GM12878 (cell line): ENCODE data around the gene DRP2. TPM values are rescaled to one million over a fixed set of nuclear protein-coding genes. Genes with fewer than 3 reads are reported as not detected.
A peak's percentile ranks its signal among the peaks of the same experiment; 100 is the strongest.

Source experiments
- ATAC-seq: fragments of 200-7000 bp; cut with Tn5 transposase; 3 replicates; pipeline ENCODE4 v1.9.1; 2020; ENCODE audit warnings: mild to moderate bottlenecking, moderate library complexity
- BruUV-seq: library from RNA; stranded (reverse); fragments of 400-500 nt; replicated peaks from 2 replicates; lab custom pipeline; 2021; lab: Mats Ljungman, UMichigan
- CTCF ChIA-PET: fragments of 300-600 bp; sonication (Branson Sonifier 250); formaldehyde crosslinking; extraction: SDS; loops from one replicate; lab custom pipeline; 2021; ENCODE audit warnings: inconsistent platforms; lab: Yijun Ruan, JAX
- POLR2A ChIA-PET: fragments of 350-600 bp; formaldehyde crosslinking; extraction: SDS; loops from one replicate; lab custom pipeline; 2021; ENCODE audit warnings: inconsistent platforms; lab: Charles Lee
- RAD21 ChIA-PET: fragments of 300-600 bp; sonication (Branson Sonifier 250); formaldehyde crosslinking; loops from one replicate; lab custom pipeline; 2023; ENCODE audit warnings: antibody characterized with exemption; ENCODE audit not compliant: unreplicated experiment; lab: Charles Lee
- SMC1A ChIA-PET: fragments of 300-600 bp; sonication (Branson Sonifier 250); formaldehyde crosslinking; loops from one replicate; lab custom pipeline; 2023; ENCODE audit not compliant: unreplicated experiment, uncharacterized antibody; lab: Charles Lee
- DNase-seq: peaks from one replicate; pipeline ENCODE4 v3.0.0-alpha.2; 2011; ENCODE audit warnings: low read depth, low spot score
- FAIRE-seq: peaks from 3 replicates; lab custom pipeline; 2011; peaks lifted over from hg19 to GRCh38; lab: Jason Lieb, UNC
- H2AFZ ChIP-seq: 2 replicates; pipeline ENCODE4 v1.6.0; 2011; ENCODE audit warnings: low read depth, low read length, control low read depth; ENCODE audit not compliant: control insufficient read depth
- H3K27ac ChIP-seq: 2 replicates; pipeline ENCODE4 v1.5.1; 2011; ENCODE audit warnings: control low read depth; ENCODE audit not compliant: control insufficient read depth, insufficient read depth
- H3K27me3 ChIP-seq, 2 experiments: replicated peaks in 1 of 2; 2 replicates each; pipeline versions ENCODE4 v1.6.0 to v1.6.1; 2011; ENCODE audit warnings: low read length in 1 of 2; ENCODE audit not compliant: control insufficient read depth in 2 of 2, insufficient read depth in 2 of 2
- H3K36me3 ChIP-seq, 2 experiments: 2 replicates each; pipeline ENCODE4 v1.5.1; 2011; ENCODE audit warnings: low read length in 1 of 2; ENCODE audit not compliant: control insufficient read depth in 2 of 2, insufficient read depth in 2 of 2
- H3K4me1 ChIP-seq: 2 replicates; pipeline ENCODE4 v1.6.1; 2011; ENCODE audit warnings: mild to moderate bottlenecking, low read length, moderate library complexity, mixed read lengths; ENCODE audit not compliant: control insufficient read depth, insufficient read depth
- H3K4me2 ChIP-seq: 2 replicates; pipeline ENCODE4 v1.6.0; 2011; ENCODE audit warnings: control low read depth; ENCODE audit not compliant: control insufficient read depth, insufficient read depth
- H3K4me3 ChIP-seq: fragments of 200-600 bp; sonication (generic); 2 replicates; pipeline ENCODE4 v1.5.1; 2016
- H3K79me2 ChIP-seq: 2 replicates; pipeline ENCODE4 v1.6.0; 2011; ENCODE audit warnings: low read length; ENCODE audit not compliant: control insufficient read depth, insufficient read depth
- H3K9ac ChIP-seq: 2 replicates; pipeline ENCODE4 v1.8.0; 2011; ENCODE audit warnings: low read length, control low read depth, mixed read lengths; ENCODE audit not compliant: control insufficient read depth, insufficient read depth
- H3K9me3 ChIP-seq: replicated peaks from 3 replicates; pipeline ENCODE4 v1.5.1; 2011; ENCODE audit warnings: mild to moderate bottlenecking, low read length; ENCODE audit not compliant: control insufficient read depth, insufficient read depth
- H4K20me1 ChIP-seq: 2 replicates; pipeline ENCODE4 v1.6.0; 2011; ENCODE audit not compliant: control insufficient read depth, insufficient read depth
- SPI1 ChIP-seq: IDR thresholded peaks from 2 replicates; pipeline ENCODE4 v1.6.1; 2011; ENCODE audit warnings: low read depth, mild to moderate bottlenecking, low read length, moderate library complexity, borderline replicate concordance; ENCODE audit not compliant: insufficient read depth
- TARDBP ChIP-seq: IDR thresholded peaks from 2 replicates; pipeline ENCODE4 v1.6.1; 2016; ENCODE audit warnings: borderline replicate concordance
- WGBS: methylation state at CpG from one replicate; pipeline ENCODE4 v1.1.6; 2016; ENCODE audit warnings: low lambda C conversion rate; ENCODE audit not compliant: insufficient replicate concordance, insufficient coverage; ENCODE audit errors: missing lambda C conversion rate; 5-methylcytosine and 5-hydroxymethylcytosine counted together
- in situ Hi-C: fragments of 300-500 bp; cut with MboI; formaldehyde crosslinking; loops from 9 replicates; pipeline ENCODE4 v1.14.3; 2018; ENCODE audit warnings: mixed read lengths
- intact Hi-C: fragments of 100-400 bp; cut with micrococcal nuclease; formaldehyde crosslinking; loops from one replicate; pipeline ENCODE4 v1.14.2; 2022; ENCODE audit not compliant: unreplicated experiment
- polyA plus RNA-seq, 11 experiments: library from polyadenylated mRNA; depleted of rRNA in 4 of 11; unstranded in 6 of 11; stranded (reverse) in 5 of 11; fragments of >200 nt; fragmentation: Nextera tagmentation in 4 of 11; fragmentation: Illumina TruSeq in 1 of 11; extraction: Ambion mirVana in 4 of 11; extraction: Trizol in 1 of 11; gene quantifications; 1 replicate in 1 of 11; 2 replicates in 10 of 11; pipeline versions ENCODE4 v1.2.1 to v1.2.3, GENCODE V29; 2011 to 2016; ENCODE audit warnings: inconsistent platforms in 2 of 11, missing spikeins in 2 of 11, low read depth in 1 of 11
- small RNA-seq: library from RNA; depleted of rRNA; stranded (forward); fragments of <200 nt; gene quantifications from one replicate; pipeline ENCODE3, GENCODE V24; 2014
- total RNA-seq, 4 experiments: library from RNA; depleted of rRNA in 3 of 4; stranded (reverse); fragments of >200 nt in 3 of 4; fragmentation: Illumina TruSeq in 1 of 4; extraction: Trizol in 1 of 4; gene quantifications; 2 replicates each; pipeline versions ENCODE4 v1.2.1 to v1.2.3, GENCODE V29; 2013 to 2021

Gene DRP2
- total and polyA plus RNA-seq, 10 of the 15 experiments (the other 5 are each of a cell fraction or from before 2014, with no cell fraction given), result 0.02 to 0.37 (median 0.15) TPM; not detected in 1

DNA sequence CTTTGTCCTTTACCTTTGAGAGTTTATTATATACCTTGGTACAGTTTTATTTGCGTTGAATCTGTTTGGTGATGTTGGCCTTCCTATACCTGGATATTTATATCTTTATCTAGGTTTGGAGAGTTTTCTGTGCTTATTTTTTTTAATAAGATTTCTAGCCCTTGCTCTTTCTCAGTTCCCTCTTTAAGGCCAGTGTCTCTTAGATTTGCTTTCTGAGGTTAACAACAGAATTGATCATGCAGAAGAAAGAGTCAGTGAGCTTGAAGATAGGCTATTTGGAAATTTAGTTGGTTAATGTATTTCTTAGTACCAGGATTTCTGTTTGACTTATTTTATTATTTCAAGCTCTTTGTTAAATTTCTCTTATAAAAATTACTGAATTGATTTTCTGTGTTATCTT, 84.2 kb downstream of the DRP2 start:
- no peaks in the 10 kb centered on the region for H3K36me3 ChIP-seq
- H3K4me3 ChIP-seq, result no peak overlapping the region
- H3K4me2 ChIP-seq, result no peak overlapping the region
- POLR2A ChIA-PET, result no interaction called here
- H3K9me3 ChIP-seq, result no peaks in the 10 kb centered on the region
- no peak overlapping the region for H3K27ac ChIP-seq
- H2AFZ ChIP-seq, result no peak overlapping the region
- no peak overlapping the region for H3K9ac ChIP-seq
- H3K79me2 ChIP-seq, result no peaks in the 10 kb centered on the region
- in situ Hi-C loops, result no loop called here
- DNase-seq, result no peak
- RAD21 ChIA-PET, result no interaction called here
- no peaks in the 10 kb centered on the region for H3K27me3 ChIP-seq
- TF ChIP-seq TARDBP (no peak), SPI1 (peak; percentile 43; the same call in 1 of the 2 replicates)
- CTCF ChIA-PET, result no interaction called here
- peak; percentile 17; the same call in 1 of the 3 replicates for ATAC-seq
- intact Hi-C loops, result no loop called here
- H3K4me1 ChIP-seq, result no peaks in the 10 kb centered on the region
- no peaks in the 10 kb centered on the region for H4K20me1 ChIP-seq
- no TSS peak for BruUV-seq
- peak; percentile 49 for FAIRE-seq
- SMC1A ChIA-PET, result no interaction called here
- 11% methylated on average over 1 of the region's 1 CpG for WGBS

Small RNA genes lying within 50 kb of the gene (small RNA-seq; reads per million reads assigned to genes)
- not detected for gene Z70280.1

Other genes with a start within 250 kb of the DRP2 start
Only the 7 nearest of the 9 such genes appear.
- gene TRMT2B, start 167.7 kb upstream of the DRP2 start, total RNA-seq (2014; rRNA removed), result 12.4 and 13.0 TPM in 2 replicates
- gene TRMT2B, start 167.7 kb upstream of the DRP2 start, total RNA-seq (2014; rRNA removed; fragmentation: Illumina TruSeq; extraction: Trizol), result 11.3 and 12.5 TPM in 2 replicates
- 13.0 and 14.2 TPM in 2 replicates for gene TRMT2B, start 167.7 kb upstream of the DRP2 start, total RNA-seq (2021)
- gene TRMT2B, start 167.7 kb upstream of the DRP2 start, polyA plus RNA-seq (2011; rRNA removed), result 14.2 and 16.1 TPM in 2 replicates
- 11.7 and 13.1 TPM in 2 replicates for gene TRMT2B, start 167.7 kb upstream of the DRP2 start, polyA plus RNA-seq (2014; fragmentation: Illumina TruSeq; extraction: Trizol)
- 1 to 10 TPM; 2.5 to 4.1 TPM for gene TRMT2B, start 167.7 kb upstream of the DRP2 start, polyA plus RNA-seq (2014; fragmentation: Nextera tagmentation; extraction: Ambion mirVana)
- gene TRMT2B, start 167.7 kb upstream of the DRP2 start, polyA plus RNA-seq (2014; rRNA removed), result 11.0 and 11.3 TPM in 2 replicates
- gene TRMT2B, start 167.7 kb upstream of the DRP2 start, polyA plus RNA-seq (2016; fragmentation: Nextera tagmentation; extraction: Ambion mirVana), result 10 to 100 TPM; 10.5 to 10.9 TPM
- not detected in 2 replicates for gene TMEM35A, start 140.9 kb upstream of the DRP2 start, total RNA-seq (2014; rRNA removed)
- gene TMEM35A, start 140.9 kb upstream of the DRP2 start, total RNA-seq (2014; rRNA removed; fragmentation: Illumina TruSeq; extraction: Trizol), result not detected in 2 replicates
- gene TMEM35A, start 140.9 kb upstream of the DRP2 start, total RNA-seq (2021), result not detected in 2 replicates
- gene TMEM35A, start 140.9 kb upstream of the DRP2 start, polyA plus RNA-seq (2011; rRNA removed), result not detected in 2 replicates
- not detected in 2 replicates for gene TMEM35A, start 140.9 kb upstream of the DRP2 start, polyA plus RNA-seq (2014; fragmentation: Illumina TruSeq; extraction: Trizol)
- not detected for gene TMEM35A, start 140.9 kb upstream of the DRP2 start, polyA plus RNA-seq (2014; fragmentation: Nextera tagmentation; extraction: Ambion mirVana)
- gene TMEM35A, start 140.9 kb upstream of the DRP2 start, polyA plus RNA-seq (2014; rRNA removed), result not detected in 2 replicates
- not detected for gene TMEM35A, start 140.9 kb upstream of the DRP2 start, polyA plus RNA-seq (2016; fragmentation: Nextera tagmentation; extraction: Ambion mirVana)
- 25.8 and 28.8 TPM in 2 replicates for gene CENPI, start 121.6 kb upstream of the DRP2 start, total RNA-seq (2014; rRNA removed)
- gene CENPI, start 121.6 kb upstream of the DRP2 start, total RNA-seq (2014; rRNA removed; fragmentation: Illumina TruSeq; extraction: Trizol), result 22.5 and 24.3 TPM in 2 replicates
- 15.8 and 18.9 TPM in 2 replicates for gene CENPI, start 121.6 kb upstream of the DRP2 start, total RNA-seq (2021)
- gene CENPI, start 121.6 kb upstream of the DRP2 start, polyA plus RNA-seq (2011; rRNA removed), result 22.5 and 26.0 TPM in 2 replicates
- 18.6 and 19.5 TPM in 2 replicates for gene CENPI, start 121.6 kb upstream of the DRP2 start, polyA plus RNA-seq (2014; fragmentation: Illumina TruSeq; extraction: Trizol)
- 1 to 10 TPM; 6.9 TPM for gene CENPI, start 121.6 kb upstream of the DRP2 start, polyA plus RNA-seq (2014; fragmentation: Nextera tagmentation; extraction: Ambion mirVana)
- gene CENPI, start 121.6 kb upstream of the DRP2 start, polyA plus RNA-seq (2014; rRNA removed), result 13.4 and 14.1 TPM in 2 replicates
- 10 to 100 TPM; 13.6 to 16.1 TPM for gene CENPI, start 121.6 kb upstream of the DRP2 start, polyA plus RNA-seq (2016; fragmentation: Nextera tagmentation; extraction: Ambion mirVana)
- gene TAF7L, start 71.5 kb downstream of the DRP2 start, total RNA-seq (2014; rRNA removed), result 0.06 TPM in 1 of 2 replicates, not detected in the other
- not detected in 2 replicates for gene TAF7L, start 71.5 kb downstream of the DRP2 start, total RNA-seq (2014; rRNA removed; fragmentation: Illumina TruSeq; extraction: Trizol)
- not detected in 2 replicates for gene TAF7L, start 71.5 kb downstream of the DRP2 start, total RNA-seq (2021)
- gene TAF7L, start 71.5 kb downstream of the DRP2 start, polyA plus RNA-seq (2011; rRNA removed), result 0.04 TPM in 1 of 2 replicates, not detected in the other
- 0.08 TPM in 1 of 2 replicates, not detected in the other for gene TAF7L, start 71.5 kb downstream of the DRP2 start, polyA plus RNA-seq (2014; fragmentation: Illumina TruSeq; extraction: Trizol)
- gene TAF7L, start 71.5 kb downstream of the DRP2 start, polyA plus RNA-seq (2014; fragmentation: Nextera tagmentation; extraction: Ambion mirVana), result under 1 TPM in 1 of 2 experiments, not detected in 1; 0.11 TPM
- gene TAF7L, start 71.5 kb downstream of the DRP2 start, polyA plus RNA-seq (2014; rRNA removed), result 0.10 TPM in 1 of 2 replicates, not detected in the other
- under 1 TPM in 1 of 2 experiments, not detected in 1; 0.05 TPM for gene TAF7L, start 71.5 kb downstream of the DRP2 start, polyA plus RNA-seq (2016; fragmentation: Nextera tagmentation; extraction: Ambion mirVana)
- 6.7 and 8.7 TPM in 2 replicates for gene TIMM8A, start 129.0 kb downstream of the DRP2 start, total RNA-seq (2014; rRNA removed)
- gene TIMM8A, start 129.0 kb downstream of the DRP2 start, total RNA-seq (2014; rRNA removed; fragmentation: Illumina TruSeq; extraction: Trizol), result 14.2 and 16.0 TPM in 2 replicates
- 26.1 and 29.1 TPM in 2 replicates for gene TIMM8A, start 129.0 kb downstream of the DRP2 start, total RNA-seq (2021)
- 20.4 and 22.7 TPM in 2 replicates for gene TIMM8A, start 129.0 kb downstream of the DRP2 start, polyA plus RNA-seq (2011; rRNA removed)
- gene TIMM8A, start 129.0 kb downstream of the DRP2 start, polyA plus RNA-seq (2014; fragmentation: Illumina TruSeq; extraction: Trizol), result 24.3 and 25.5 TPM in 2 replicates
- 10 to 100 TPM; 84.5 to 92.7 TPM for gene TIMM8A, start 129.0 kb downstream of the DRP2 start, polyA plus RNA-seq (2014; fragmentation: Nextera tagmentation; extraction: Ambion mirVana)
- gene TIMM8A, start 129.0 kb downstream of the DRP2 start, polyA plus RNA-seq (2014; rRNA removed), result 22.4 and 27.0 TPM in 2 replicates
- 10 to 100 TPM; 55.3 to 55.5 TPM for gene TIMM8A, start 129.0 kb downstream of the DRP2 start, polyA plus RNA-seq (2016; fragmentation: Nextera tagmentation; extraction: Ambion mirVana)
- 69.0 and 79.8 TPM in 2 replicates for gene BTK, start 166.4 kb downstream of the DRP2 start, total RNA-seq (2014; rRNA removed)
- gene BTK, start 166.4 kb downstream of the DRP2 start, total RNA-seq (2014; rRNA removed; fragmentation: Illumina TruSeq; extraction: Trizol), result 112 and 117 TPM in 2 replicates
- gene BTK, start 166.4 kb downstream of the DRP2 start, total RNA-seq (2021), result 96.3 and 99.5 TPM in 2 replicates
- 82.0 and 96.3 TPM in 2 replicates for gene BTK, start 166.4 kb downstream of the DRP2 start, polyA plus RNA-seq (2011; rRNA removed)
- gene BTK, start 166.4 kb downstream of the DRP2 start, polyA plus RNA-seq (2014; fragmentation: Illumina TruSeq; extraction: Trizol), result 154 and 191 TPM in 2 replicates
- gene BTK, start 166.4 kb downstream of the DRP2 start, polyA plus RNA-seq (2014; fragmentation: Nextera tagmentation; extraction: Ambion mirVana), result 10 to 100 TPM; 24.0 to 94.5 TPM
- gene BTK, start 166.4 kb downstream of the DRP2 start, polyA plus RNA-seq (2014; rRNA removed), result 99.0 and 104 TPM in 2 replicates
- gene BTK, start 166.4 kb downstream of the DRP2 start, polyA plus RNA-seq (2016; fragmentation: Nextera tagmentation; extraction: Ambion mirVana), result 10 to 100 TPM; 81.9 to 83.3 TPM
- gene RPL36A, start 171.2 kb downstream of the DRP2 start, total RNA-seq (2014; rRNA removed), result 1,479 and 1,585 TPM in 2 replicates
- gene RPL36A, start 171.2 kb downstream of the DRP2 start, total RNA-seq (2014; rRNA removed; fragmentation: Illumina TruSeq; extraction: Trizol), result 3,614 and 3,813 TPM in 2 replicates
- gene RPL36A, start 171.2 kb downstream of the DRP2 start, total RNA-seq (2021), result 425 and 522 TPM in 2 replicates
- 3,267 and 3,973 TPM in 2 replicates for gene RPL36A, start 171.2 kb downstream of the DRP2 start, polyA plus RNA-seq (2011; rRNA removed)
- 4,528 and 6,688 TPM in 2 replicates for gene RPL36A, start 171.2 kb downstream of the DRP2 start, polyA plus RNA-seq (2014; fragmentation: Illumina TruSeq; extraction: Trizol)
- 1,000 to 10,000 TPM; 3,535 to 3,952 TPM for gene RPL36A, start 171.2 kb downstream of the DRP2 start, polyA plus RNA-seq (2014; fragmentation: Nextera tagmentation; extraction: Ambion mirVana)
- 2,484 and 3,273 TPM in 2 replicates for gene RPL36A, start 171.2 kb downstream of the DRP2 start, polyA plus RNA-seq (2014; rRNA removed)
- gene RPL36A, start 171.2 kb downstream of the DRP2 start, polyA plus RNA-seq (2016; fragmentation: Nextera tagmentation; extraction: Ambion mirVana), result 100 to 1,000 TPM; 771 to 830 TPM